Breast epithelium (tissue), 3 donors: Measurements from ENCODE around the gene OSBPL1A.

ENCODE experiments used
- CTCF ChIP-seq, 3 donors: fragments of 450-650 bp; IDR thresholded peaks; one replicate each; pipeline ENCODE4 v1.5.1; 2016 to 2017; ENCODE audit warnings: antibody characterized with exemption in 3 of 3, mild to moderate bottlenecking in 3 of 3, moderate library complexity in 3 of 3
- POLR2A ChIP-seq: fragments of 450-650 bp; IDR thresholded peaks from one replicate; pipeline ENCODE4 v1.6.1; 2016; ENCODE audit warnings: antibody characterized with exemption, mild to moderate bottlenecking, moderate library complexity
- POLR2AphosphoS5 ChIP-seq, 3 donors: sonication (generic); formaldehyde crosslinking; IDR thresholded peaks; one replicate each; pipeline ENCODE4 v1.6.1; 2017; ENCODE audit warnings: antibody characterized with exemption in 3 of 3

- TF ChIP-seq CTCF (IDR thresholded peaks at IDR 0.05) (no peak), POLR2A (no peak), POLR2AphosphoS5 (IDR thresholded peaks at IDR 0.05) (no peak)
Observed at GRCh38 chr18:24326211-24326610, 71.4 kb downstream of the OSBPL1A start.
